Ureter (tissue), 1 donor: ENCODE results near the gene DEF6. TPM values are rescaled to one million over a fixed set of nuclear protein-coding genes. Genes with fewer than 3 reads are reported as not detected.
A peak's percentile ranks its signal among the peaks of the same experiment; 100 is the strongest.

Experiments
- DNase-seq: peaks from one replicate; pipeline ENCODE4 v3.0.0-alpha.2; 2020; ENCODE audit warnings: low spot score
- total RNA-seq: library from RNA; stranded (reverse); gene quantifications from one replicate; pipeline ENCODE4 v1.2.4, GENCODE V29; 2023
- donor health status: DM: yes; HTN: yes; CAD: no.

Gene DEF6
- total RNA-seq, 1 donor from 2014 or later = 28.0 TPM

DNA sequence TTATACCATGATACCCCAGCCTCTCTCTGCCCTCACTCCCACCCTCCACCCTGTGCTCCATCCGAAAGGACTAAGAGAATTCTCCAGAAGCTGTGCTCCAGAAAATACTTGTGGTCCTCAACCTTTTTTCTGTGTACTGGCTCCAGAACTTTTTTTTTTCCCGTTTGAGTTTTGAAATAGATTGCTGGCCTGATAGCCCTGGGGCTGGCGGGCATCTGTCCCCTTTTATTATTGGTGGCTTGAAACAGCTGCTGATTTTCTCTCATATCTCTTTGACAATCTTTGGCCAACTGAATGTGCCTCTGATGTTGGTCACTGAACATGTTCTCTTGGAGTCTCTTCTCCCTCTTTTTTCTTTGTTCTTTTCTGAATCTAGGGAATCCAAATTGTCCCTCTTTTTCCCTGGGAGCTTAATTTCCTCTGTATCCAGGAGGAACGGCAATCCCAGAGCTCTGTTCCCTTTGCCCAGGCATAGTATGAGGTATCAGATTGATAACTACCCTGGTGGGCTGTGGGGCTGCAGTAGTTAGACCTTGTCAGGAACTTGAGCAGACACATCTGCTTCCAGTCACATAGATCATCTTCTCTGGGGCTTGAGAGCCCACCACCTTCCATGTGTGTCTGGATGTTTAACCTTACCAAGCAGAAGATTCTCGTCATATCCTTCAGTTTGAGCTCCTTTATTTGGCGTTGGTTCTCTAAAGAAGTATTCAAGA lies 46.4 kb downstream of the DEF6 start:
- no peak for DNase-seq

GRCh38 chr6:35351422-35351821 lies 53.8 kb downstream of the DEF6 start:
- DNase-seq = no peak

DNA sequence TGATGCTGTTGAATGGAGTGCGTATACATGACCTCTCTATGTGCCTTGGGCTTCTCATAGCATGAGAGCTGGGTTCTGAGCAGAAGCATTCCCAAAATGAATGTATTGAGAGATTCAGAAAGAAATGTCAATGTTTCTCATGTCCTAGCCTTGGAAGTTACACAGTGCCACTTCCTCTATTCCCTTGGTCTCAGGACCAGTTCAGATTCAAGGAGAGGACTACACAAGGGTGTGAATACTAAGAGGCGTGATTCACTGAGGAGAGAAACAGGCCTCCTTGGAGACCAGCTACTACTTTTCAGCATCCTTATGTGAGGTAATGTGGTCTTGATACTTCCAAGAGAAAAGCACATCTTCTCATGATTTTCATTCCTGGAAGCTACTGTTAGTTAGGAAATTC lies 55.1 kb downstream of the DEF6 start:
- DNase-seq = no peak

GRCh38 chr6:35354361-35355135 lies 56.9 kb downstream of the DEF6 start:
- no peak for DNase-seq

GRCh38 chr6:35356391-35356790 lies 58.8 kb downstream of the DEF6 start:
- DNase-seq = no peak

DNA sequence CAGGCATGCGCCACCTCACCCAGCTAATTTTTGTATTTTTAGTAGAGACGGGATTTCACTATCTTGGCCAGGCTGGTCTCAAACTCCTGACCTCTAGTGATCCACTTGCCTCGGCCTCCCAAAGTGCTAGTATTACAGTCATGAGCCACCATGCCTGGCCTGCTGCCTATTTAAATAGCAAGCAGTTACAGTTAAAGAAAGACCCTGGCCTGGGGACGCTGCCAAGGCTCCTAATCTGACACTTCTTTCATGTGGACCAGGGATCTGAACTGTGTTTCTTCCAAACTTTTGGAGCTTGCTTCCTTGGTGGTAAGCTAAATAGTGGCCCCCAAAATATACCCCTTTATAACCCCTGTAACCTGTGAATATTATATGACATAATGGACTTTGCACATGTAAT lies 60.1 kb downstream of the DEF6 start:
- no peak for DNase-seq

DNA sequence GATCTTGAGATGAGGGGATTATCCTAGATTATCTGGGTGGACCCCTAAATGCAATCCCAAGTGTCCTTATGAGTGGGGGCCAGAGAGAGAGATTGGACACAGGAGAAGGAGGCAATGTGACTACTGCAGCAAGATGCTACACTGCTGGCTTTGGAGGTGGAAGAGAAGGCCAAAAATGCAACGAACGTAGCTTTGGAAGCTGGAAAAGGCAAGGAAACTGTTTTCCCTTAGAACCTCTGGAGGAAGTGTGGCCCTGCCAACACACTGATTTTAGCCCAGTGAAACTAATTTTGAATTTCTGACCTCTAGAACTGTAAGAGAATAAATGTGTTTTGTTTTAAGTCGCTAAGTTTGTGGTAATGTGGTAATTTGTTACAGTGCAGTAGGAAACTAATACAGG lies 60.5 kb downstream of the DEF6 start:
- DNase-seq = no peak

- DNase-seq = no peak
Observed at GRCh38 chr6:35359346-35359743, 61.7 kb downstream of the DEF6 start.

DNA sequence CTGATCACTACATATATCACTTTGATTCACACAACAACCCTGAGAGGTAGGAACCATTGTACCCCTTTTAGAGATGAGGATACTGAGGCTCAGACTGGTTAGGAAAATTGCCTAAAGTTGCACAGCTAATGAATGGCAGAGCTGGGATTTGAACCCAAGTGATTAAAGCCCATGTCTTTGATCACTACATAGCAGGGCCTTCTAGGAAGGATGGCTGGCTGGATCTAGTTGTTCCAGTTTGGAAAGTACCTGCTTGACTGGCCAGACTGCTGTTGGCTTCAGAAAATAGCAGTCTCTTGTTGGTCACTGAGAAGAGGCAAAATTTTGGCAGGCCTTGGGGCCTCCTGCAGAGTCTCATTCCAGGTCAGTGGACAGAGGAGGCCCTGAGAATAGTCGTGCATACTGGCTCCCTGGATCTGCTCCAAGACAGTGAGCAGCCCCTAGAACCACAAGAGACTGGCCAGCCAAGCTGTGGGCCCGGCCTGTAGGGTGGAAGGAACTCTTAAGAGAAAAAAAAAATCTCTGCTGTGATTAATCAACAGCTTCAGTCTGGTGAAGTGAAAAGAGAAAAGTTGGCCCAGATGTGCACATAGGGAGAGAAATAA lies 62.2 kb downstream of the DEF6 start:
- no peak for DNase-seq

GRCh38 chr6:35360349-35361138 lies 62.9 kb downstream of the DEF6 start:
- no peak for DNase-seq

- DNase-seq = no peak
Observed at GRCh38 chr6:35362200-35362599, 64.6 kb downstream of the DEF6 start.

DNA sequence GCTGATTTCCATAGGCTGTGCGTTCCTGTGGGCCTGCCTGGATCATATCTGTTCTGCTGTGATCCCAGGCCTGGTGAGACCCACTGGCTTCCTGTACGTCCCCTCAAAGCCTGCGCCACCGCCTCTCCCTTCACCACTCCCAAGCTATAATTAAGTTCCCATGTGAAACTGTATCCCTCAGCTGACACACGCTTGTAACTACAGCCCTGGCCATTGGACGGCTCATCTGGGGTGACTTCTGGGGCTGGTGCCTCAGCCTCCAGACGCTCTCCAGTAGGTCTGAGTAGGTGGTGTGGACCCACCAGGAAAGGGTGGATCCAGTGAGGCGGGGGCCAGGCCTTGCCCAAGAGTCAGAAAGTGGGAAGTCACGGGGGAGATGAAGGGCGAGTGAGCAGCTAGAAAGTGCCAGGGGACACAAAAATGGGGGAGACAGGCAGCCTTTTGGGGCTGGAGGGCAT lies 65.7 kb downstream of the DEF6 start:
- DNase-seq = no peak

DNA sequence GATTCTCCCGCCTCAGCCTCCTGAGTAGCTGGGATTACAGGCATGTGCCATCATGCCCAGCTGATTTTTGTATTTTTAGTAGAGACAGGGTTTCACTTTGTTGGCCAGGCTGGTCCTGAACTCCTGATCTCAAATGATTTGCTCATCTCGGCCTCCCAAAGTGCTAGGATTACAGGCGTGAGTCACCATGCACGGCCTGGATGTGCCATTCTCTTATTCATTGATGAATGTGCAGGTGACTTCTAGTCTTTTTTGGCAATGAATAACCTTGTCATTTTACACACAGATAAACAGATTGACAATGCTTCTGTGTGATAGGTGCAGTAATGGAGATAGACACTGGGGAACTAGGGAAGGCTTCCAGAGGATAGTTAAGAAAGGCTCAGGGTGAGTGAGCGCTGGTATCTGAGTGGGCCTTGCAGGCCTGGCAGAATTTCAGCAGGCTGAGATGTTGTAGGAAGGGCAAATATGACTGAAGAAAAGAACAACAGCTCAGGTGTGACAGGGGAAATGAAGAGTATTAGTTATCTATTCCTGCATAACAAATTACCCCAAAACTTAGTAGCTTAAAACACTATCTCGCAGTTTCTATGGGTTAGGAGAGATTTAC lies 68.1 kb downstream of the DEF6 start:
- DNase-seq = no peak

GRCh38 chr6:35366204-35366596 lies 68.6 kb downstream of the DEF6 start:
- DNase-seq = no peak

DNA sequence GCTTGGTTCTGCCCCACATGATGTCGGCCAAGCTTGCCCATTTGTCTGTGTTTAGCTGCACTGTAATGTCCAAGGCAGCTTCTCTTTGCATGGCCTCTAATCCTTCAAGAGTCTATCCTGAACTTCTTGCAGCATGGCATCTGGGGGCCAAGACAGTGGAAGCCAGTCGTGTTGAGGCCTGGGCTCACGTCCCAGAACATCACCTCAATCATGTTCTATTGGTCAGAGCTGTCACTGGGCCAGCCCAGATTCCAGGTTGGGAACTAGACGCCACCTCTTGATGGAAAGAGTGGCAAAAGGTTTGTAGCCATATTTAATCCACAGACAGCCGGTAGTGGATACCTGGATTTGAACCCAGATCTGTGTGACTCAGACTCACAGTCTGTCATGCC lies 70.0 kb downstream of the DEF6 start:
- DNase-seq = no peak

GRCh38 chr6:35368038-35368887 lies 70.6 kb downstream of the DEF6 start:
- no peak for DNase-seq

- peak; percentile 67 for DNase-seq
Observed at GRCh38 chr6:35370124-35370741, 72.6 kb downstream of the DEF6 start.

DNA sequence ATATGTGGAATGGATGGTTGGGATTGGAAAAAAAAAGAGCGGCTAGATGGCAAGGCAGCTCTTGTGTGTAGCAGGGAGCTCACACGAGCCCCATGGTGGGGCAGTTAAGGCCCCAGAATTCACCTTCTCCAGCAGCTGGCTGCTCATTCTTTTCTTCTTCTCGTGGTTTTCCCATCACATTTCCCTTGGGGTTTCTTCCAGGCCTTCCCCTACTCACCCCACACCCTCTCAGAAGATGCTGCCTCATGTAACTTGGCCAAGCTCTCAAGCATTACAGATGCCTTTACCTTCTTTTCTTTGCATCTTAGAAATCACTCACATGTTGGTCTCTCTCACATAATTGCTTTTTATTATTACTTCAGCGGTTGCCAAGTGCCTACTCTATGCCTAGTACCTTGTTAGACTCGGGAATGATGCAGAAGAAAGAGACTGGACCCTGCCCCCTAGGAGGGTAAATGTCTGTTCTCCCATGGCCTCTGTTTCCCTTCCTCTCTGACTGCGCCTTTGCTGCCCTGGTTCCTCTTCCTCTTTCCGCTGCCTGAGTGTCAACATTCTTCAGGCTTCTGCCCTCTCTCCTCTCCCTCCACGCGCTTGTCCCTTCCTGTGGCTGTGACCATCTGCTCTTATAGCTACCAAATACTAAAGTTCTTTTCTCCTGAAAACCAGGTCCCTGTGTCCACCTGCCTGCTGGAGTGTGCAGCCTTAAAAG lies 73.3 kb downstream of the DEF6 start:
- DNase-seq = no peak
